ENCODE data around the gene FBXO24.

DNA sequence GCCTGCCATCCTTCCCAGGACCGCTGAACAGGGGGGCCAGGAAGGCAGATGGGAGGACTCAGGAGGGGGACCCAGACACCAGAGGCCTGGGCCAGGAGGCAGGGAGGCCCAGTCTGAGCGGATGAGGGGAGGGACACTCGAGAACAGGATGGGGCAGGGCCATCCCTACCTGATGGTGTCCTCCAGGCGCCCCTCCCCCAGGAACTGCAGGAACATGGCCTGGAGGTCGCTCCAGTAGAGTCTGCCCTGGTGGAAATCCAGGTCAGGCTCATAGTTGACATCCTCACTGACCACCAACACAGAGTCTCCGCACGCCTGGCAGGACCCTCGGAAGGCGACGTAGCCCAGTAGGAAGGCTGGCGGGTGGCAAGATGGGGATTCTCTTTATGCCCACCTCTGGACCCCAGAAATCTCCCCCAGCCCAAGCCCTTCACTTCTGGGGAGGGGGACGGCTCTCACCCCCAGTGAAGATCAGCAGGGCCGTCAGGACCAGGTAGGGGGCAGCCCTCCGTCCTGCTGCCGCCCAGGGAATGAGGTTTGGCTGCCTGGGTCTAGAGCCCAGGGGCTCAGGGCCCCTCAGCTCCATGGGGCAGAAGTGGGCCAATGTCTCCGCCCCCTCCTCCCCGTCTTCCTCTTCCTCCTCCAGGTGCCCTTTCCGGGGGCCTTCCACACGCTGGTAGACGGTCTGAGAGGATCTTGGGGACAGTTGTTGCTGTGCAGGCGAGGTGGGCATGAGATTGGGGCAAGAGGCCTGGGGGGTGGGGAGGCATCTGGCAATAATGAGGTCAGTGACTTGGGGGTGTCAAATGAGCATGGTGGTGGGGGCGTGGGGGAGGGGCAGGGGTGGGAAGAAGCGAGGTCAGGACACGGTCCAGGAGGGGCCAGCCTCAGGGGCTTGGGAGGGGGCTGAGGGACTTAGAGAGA lies 54.7 kb downstream of the FBXO24 start:
- TF ChIP-seq, protein P1, sequence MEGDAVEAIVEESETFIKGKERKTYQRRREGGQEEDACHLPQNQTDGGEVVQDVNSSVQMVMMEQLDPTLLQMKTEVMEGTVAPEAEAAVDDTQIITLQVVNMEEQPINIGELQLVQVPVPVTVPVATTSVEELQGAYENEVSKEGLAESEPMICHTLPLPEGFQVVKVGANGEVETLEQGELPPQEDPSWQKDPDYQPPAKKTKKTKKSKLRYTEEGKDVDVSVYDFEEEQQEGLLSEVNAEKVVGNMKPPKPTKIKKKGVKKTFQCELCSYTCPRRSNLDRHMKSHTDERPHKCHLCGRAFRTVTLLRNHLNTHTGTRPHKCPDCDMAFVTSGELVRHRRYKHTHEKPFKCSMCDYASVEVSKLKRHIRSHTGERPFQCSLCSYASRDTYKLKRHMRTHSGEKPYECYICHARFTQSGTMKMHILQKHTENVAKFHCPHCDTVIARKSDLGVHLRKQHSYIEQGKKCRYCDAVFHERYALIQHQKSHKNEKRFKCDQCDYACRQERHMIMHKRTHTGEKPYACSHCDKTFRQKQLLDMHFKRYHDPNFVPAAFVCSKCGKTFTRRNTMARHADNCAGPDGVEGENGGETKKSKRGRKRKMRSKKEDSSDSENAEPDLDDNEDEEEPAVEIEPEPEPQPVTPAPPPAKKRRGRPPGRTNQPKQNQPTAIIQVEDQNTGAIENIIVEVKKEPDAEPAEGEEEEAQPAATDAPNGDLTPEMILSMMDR (IDR thresholded peaks at IDR 0.05) = no peak
- no peak for TF ChIP-seq EP300 (IDR thresholded peaks at IDR 0.05)
